ENCODE data around the gene NPB.

DNA sequence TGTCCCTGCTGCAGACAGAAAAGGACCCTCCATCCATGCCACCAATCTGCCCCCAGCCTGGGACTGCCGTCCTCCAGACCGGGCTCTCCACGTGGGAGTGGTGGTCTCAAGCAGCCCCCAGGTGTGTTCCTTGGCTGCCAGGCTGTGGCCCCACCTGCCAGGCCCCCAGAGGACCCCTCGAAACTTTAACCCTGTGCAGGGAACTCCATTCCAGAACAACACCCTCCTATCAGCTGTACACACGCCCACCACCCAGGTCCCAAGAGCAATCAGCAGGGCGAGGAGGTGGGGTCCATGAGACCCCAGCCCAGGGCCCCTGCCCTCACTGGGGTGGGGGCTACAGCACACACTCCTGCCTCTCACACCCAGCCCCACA lies 33.7 kb downstream of the NPB start:
- TF ChIP-seq TCF12 (IDR thresholded peaks at IDR 0.05; ENCODE audit: low read depth, low read length) (no peak), TAF1 (IDR thresholded peaks at IDR 0.05; ENCODE audit: low read depth, low read length) (no peak), USF2 (IDR thresholded peaks at IDR 0.05; ENCODE audit: low read length) (no peak), EZH2 (IDR thresholded peaks at IDR 0.05; ENCODE audit: low read depth, low read length, severe bottlenecking) (no peak), CHD2 (IDR thresholded peaks at IDR 0.05; ENCODE audit: low read length) (no peak), JUN (IDR thresholded peaks at IDR 0.05; ENCODE audit: low read depth, low read length) (no peak), ATF2 (IDR thresholded peaks at IDR 0.05; ENCODE audit: low read length) (no peak), YY1 (IDR thresholded peaks at IDR 0.05; ENCODE audit: low read depth, low read length) (no peak)
- TF ChIP-seq, protein P1, sequence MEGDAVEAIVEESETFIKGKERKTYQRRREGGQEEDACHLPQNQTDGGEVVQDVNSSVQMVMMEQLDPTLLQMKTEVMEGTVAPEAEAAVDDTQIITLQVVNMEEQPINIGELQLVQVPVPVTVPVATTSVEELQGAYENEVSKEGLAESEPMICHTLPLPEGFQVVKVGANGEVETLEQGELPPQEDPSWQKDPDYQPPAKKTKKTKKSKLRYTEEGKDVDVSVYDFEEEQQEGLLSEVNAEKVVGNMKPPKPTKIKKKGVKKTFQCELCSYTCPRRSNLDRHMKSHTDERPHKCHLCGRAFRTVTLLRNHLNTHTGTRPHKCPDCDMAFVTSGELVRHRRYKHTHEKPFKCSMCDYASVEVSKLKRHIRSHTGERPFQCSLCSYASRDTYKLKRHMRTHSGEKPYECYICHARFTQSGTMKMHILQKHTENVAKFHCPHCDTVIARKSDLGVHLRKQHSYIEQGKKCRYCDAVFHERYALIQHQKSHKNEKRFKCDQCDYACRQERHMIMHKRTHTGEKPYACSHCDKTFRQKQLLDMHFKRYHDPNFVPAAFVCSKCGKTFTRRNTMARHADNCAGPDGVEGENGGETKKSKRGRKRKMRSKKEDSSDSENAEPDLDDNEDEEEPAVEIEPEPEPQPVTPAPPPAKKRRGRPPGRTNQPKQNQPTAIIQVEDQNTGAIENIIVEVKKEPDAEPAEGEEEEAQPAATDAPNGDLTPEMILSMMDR (IDR thresholded peaks at IDR 0.05; ENCODE audit: control extremely low read depth in 1 of 3, insufficient read depth in 1 of 3, low read depth in 1 of 3, low read length in 3 of 3) = no peak
